B cell (primary cell): ENCODE data around the gene CAMK1D.

Experiments used
- EZH2 ChIP-seq: IDR thresholded peaks from 2 replicates; pipeline ENCODE4 v1.6.1; 2012; ENCODE audit warnings: borderline replicate concordance, low read depth, mild to moderate bottlenecking, moderate library complexity, low read length; ENCODE audit not compliant: insufficient read depth, poor library complexity, severe bottlenecking
- TF ChIP-seq, protein P1 (sequence below): fragments of 200-600 bp; IDR thresholded peaks from one replicate; pipeline ENCODE4 v1.8.0; 2022; ENCODE audit warnings: antibody characterized with exemption, mild to moderate bottlenecking

DNA sequence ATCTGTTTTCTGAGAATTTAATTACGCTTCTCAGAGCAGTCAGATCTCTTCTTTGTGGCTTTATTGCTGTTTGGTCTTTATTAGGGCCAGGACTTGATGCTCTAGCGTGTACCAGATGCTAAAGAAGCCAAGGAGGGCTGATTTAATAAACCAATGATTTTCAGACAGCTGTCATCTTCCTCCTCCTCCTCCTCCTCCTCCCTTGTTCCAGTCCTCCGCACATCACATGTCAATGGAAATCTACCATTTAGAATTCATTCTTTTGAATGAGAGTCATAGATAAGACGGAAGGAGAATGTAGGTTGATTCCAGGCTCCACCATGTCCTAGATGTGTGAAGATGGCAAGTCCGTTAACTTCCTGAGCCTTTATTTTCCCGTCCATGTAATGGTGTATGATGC lies 156.3 kb downstream of the CAMK1D start:
- TF ChIP-seq, protein P1, sequence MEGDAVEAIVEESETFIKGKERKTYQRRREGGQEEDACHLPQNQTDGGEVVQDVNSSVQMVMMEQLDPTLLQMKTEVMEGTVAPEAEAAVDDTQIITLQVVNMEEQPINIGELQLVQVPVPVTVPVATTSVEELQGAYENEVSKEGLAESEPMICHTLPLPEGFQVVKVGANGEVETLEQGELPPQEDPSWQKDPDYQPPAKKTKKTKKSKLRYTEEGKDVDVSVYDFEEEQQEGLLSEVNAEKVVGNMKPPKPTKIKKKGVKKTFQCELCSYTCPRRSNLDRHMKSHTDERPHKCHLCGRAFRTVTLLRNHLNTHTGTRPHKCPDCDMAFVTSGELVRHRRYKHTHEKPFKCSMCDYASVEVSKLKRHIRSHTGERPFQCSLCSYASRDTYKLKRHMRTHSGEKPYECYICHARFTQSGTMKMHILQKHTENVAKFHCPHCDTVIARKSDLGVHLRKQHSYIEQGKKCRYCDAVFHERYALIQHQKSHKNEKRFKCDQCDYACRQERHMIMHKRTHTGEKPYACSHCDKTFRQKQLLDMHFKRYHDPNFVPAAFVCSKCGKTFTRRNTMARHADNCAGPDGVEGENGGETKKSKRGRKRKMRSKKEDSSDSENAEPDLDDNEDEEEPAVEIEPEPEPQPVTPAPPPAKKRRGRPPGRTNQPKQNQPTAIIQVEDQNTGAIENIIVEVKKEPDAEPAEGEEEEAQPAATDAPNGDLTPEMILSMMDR, result no peak
- no peak for TF ChIP-seq EZH2
